H1 (cell line): ENCODE data around the gene GNG7. TPM values are rescaled to one million over a fixed set of nuclear protein-coding genes. Genes with fewer than 3 reads are reported as not detected.

Experiments
- CBX5 ChIP-seq: fragments of 300-800, 300-1000 bp; sonication (generic); IDR thresholded peaks from 2 replicates; pipeline ENCODE4 v1.7.1; 2016; ENCODE audit warnings: antibody characterized with exemption, low read length, low read depth
- CHD7 ChIP-seq: fragments of 300-600 bp; sonication (generic); IDR thresholded peaks from 2 replicates; pipeline ENCODE4 v1.7.1; 2012; ENCODE audit warnings: low read length, moderate library complexity, mild to moderate bottlenecking, inconsistent platforms; ENCODE audit not compliant: insufficient replicate concordance
- GABPA ChIP-seq: IDR thresholded peaks from 2 replicates; pipeline ENCODE4 v1.6.1; 2011; ENCODE audit warnings: mild to moderate bottlenecking, low read length, moderate library complexity, borderline replicate concordance; ENCODE audit not compliant: insufficient read depth
- SIRT6 ChIP-seq: IDR thresholded peaks from one replicate; pipeline ENCODE4 v1.7.1; 2012; ENCODE audit warnings: low read length, inconsistent platforms
- SP2 ChIP-seq: IDR thresholded peaks from 2 replicates; pipeline ENCODE4 v1.6.1; 2012; ENCODE audit warnings: mild to moderate bottlenecking, low read length, inconsistent platforms
- SRF ChIP-seq: IDR thresholded peaks from 2 replicates; pipeline ENCODE4 v1.6.1; 2011; ENCODE audit warnings: mild to moderate bottlenecking, low read depth, low read length, moderate library complexity
- SUZ12 ChIP-seq: fragments of 200-600 bp; sonication (generic); IDR thresholded peaks from 2 replicates; pipeline ENCODE4 v1.6.1; 2012; ENCODE audit warnings: mild to moderate bottlenecking, inconsistent platforms, low read length, moderate library complexity, mixed read lengths
- polyA plus RNA-seq, 7 experiments: library from polyadenylated mRNA; depleted of rRNA in 3 of 7; stranded (reverse) in 5 of 7; unstranded in 2 of 7; fragments of >200 nt in 5 of 7; fragments of 200-250 nt in 2 of 7; gene quantifications; 1 replicate in 5 of 7; 2 replicates in 1 of 7; 4 replicates in 1 of 7; pipeline versions ENCODE4 v1.2.1 to v1.2.3, GENCODE V29; 2011 to 2013; ENCODE audit warnings: missing spikeins in 2 of 7, mixed read lengths in 2 of 7
- total RNA-seq: library from RNA; stranded (reverse); fragmentation: NEBNext Ultra II Directional; extraction: Animal tissue kit (Norgen Biotek cat#: 25700); gene quantifications from 2 replicates; pipeline ENCODE4 v1.2.1, GENCODE V29; 2021

The GNG7 gene
- total and polyA plus RNA-seq, 2 of the 8 experiments (the other 6 are each of a cell fraction or from before 2014, with no cell fraction given): 2.8 to 7.8 TPM

GRCh38 chr19:2701361-2702169 lies 929 bp downstream of the GNG7 start (continued):
- no peak for TF ChIP-seq CHD7
- no peak for TF ChIP-seq CBX5
- no peak for TF ChIP-seq SP2
- TF ChIP-seq GABPA: no peak
- TF ChIP-seq SIRT6: no peak
- TF ChIP-seq SRF: no peak
- TF ChIP-seq SUZ12: no peak
